Type B pancreatic cell (in vitro differentiated cells): ENCODE results near the gene ITPK1. TPM values are rescaled to one million over a fixed set of nuclear protein-coding genes. Genes with fewer than 3 reads are reported as not detected.
A peak's percentile ranks its signal among the peaks of the same experiment; 100 is the strongest.

Experiments
- DNase-seq: peaks from one replicate; pipeline ENCODE4 v3.0.0; 2021; ENCODE audit warnings: mixed read lengths; ENCODE audit not compliant: unreplicated experiment; ENCODE audit errors: extremely low spot score
- H3K27ac Mint-ChIP-seq: 2 replicates; pipeline ENCODE4 v1.8.0; 2021; ENCODE audit warnings: mild to moderate bottlenecking, mixed read lengths
- H3K27me3 Mint-ChIP-seq: 2 replicates; pipeline ENCODE4 v1.8.0; 2021; ENCODE audit warnings: mixed read lengths
- H3K36me3 Mint-ChIP-seq: 2 replicates; pipeline ENCODE4 v1.8.0; 2021; ENCODE audit warnings: mixed read lengths
- H3K4me1 Mint-ChIP-seq: one replicate; pipeline ENCODE4 v1.8.0; 2021; ENCODE audit warnings: mixed read lengths; ENCODE audit not compliant: unreplicated experiment
- H3K4me3 Mint-ChIP-seq: 2 replicates; pipeline ENCODE4 v1.8.0; 2021; ENCODE audit warnings: mild to moderate bottlenecking, mixed read lengths
- H3K9me3 Mint-ChIP-seq: 2 replicates; pipeline ENCODE4 v1.8.0; 2021; ENCODE audit warnings: mixed read lengths
- CTCF ChIP-seq: fragments of 200-600 bp; sonication (generic); conservative IDR thresholded peaks from 2 replicates; pipeline ENCODE4 v1.5.0; 2021; ENCODE audit warnings: antibody characterized with exemption, mild to moderate bottlenecking
- total RNA-seq: library from RNA; stranded (reverse); gene quantifications from 2 replicates; pipeline ENCODE4 v1.2.1, GENCODE V29; 2021; ENCODE audit warnings: low replicate concordance

Gene ITPK1
- total RNA-seq, 1 donor from 2014 or later: 40.2 TPM

- H3K36me3 Mint-ChIP-seq: no peaks in the 10 kb centered on the region
- H3K9me3 Mint-ChIP-seq: no peaks in the 10 kb centered on the region
- H3K4me3 Mint-ChIP-seq: no peak overlapping the region
- H3K4me1 Mint-ChIP-seq: peaks cover 14% of the 10 kb centered on the region
- H3K27me3 Mint-ChIP-seq: no peaks in the 10 kb centered on the region
- no peak overlapping the region for H3K27ac Mint-ChIP-seq
- TF ChIP-seq CTCF: no peak
- DNase-seq: no peak
These were observed 120.8 kb downstream of the ITPK1 start for GRCh38 chr14:92994942-92995341.

- no peak for TF ChIP-seq CTCF
- no peak for DNase-seq
- no peaks in the 10 kb centered on the region for H3K36me3 Mint-ChIP-seq
- H3K4me3 Mint-ChIP-seq: no peak overlapping the region
- no peaks in the 10 kb centered on the region for H3K27me3 Mint-ChIP-seq
- H3K9me3 Mint-ChIP-seq: no peaks in the 10 kb centered on the region
- peaks cover 14% of the 10 kb centered on the region for H3K4me1 Mint-ChIP-seq
- no peak overlapping the region for H3K27ac Mint-ChIP-seq
These were observed 121.5 kb downstream of the ITPK1 start for GRCh38 chr14:92994131-92994676.

GRCh38 chr14:92993302-92993701 lies 122.4 kb downstream of the ITPK1 start:
- Mint-ChIP-seq H3K27ac (no peak overlapping the region), H3K9me3 (no peaks in the 10 kb centered on the region), H3K27me3 (no peaks in the 10 kb centered on the region), H3K36me3 (no peaks in the 10 kb centered on the region), H3K4me3 (no peak overlapping the region), H3K4me1 (peaks cover 14% of the 10 kb centered on the region)
- TF ChIP-seq CTCF: no peak
- DNase-seq: no peak

- Mint-ChIP-seq H3K27ac (no peak overlapping the region), H3K9me3 (no peaks in the 10 kb centered on the region), H3K36me3 (no peaks in the 10 kb centered on the region), H3K4me3 (no peak overlapping the region), H3K27me3 (no peaks in the 10 kb centered on the region), H3K4me1 (peaks cover 9% of the 10 kb centered on the region)
- DNase-seq: no peak
- no peak for TF ChIP-seq CTCF
These were observed 124.2 kb downstream of the ITPK1 start for GRCh38 chr14:92991536-92991935.

- Mint-ChIP-seq H3K27ac (peak overlapping the region; percentile 64), H3K36me3 (no peaks in the 10 kb centered on the region), H3K4me1 (peaks cover 9% of the 10 kb centered on the region), H3K27me3 (no peaks in the 10 kb centered on the region), H3K4me3 (no peak overlapping the region), H3K9me3 (no peaks in the 10 kb centered on the region)
- TF ChIP-seq CTCF: no peak
- DNase-seq: no peak
These were observed 125.0 kb downstream of the ITPK1 start for GRCh38 chr14:92990456-92991430.
